Natural killer cell (primary cell): Measurements from ENCODE around the gene TTBK1. TPM values are rescaled to one million over a fixed set of nuclear protein-coding genes. Genes with fewer than 3 reads are reported as not detected.
A peak's percentile ranks its signal among the peaks of the same experiment; 100 is the strongest.

ENCODE experiments used
- ATAC-seq, 3 donors: fragments of 150-1000 bp in 2 of 3; fragments of 200-7000 bp in 1 of 3; cut with Tn5 transposase; 1 replicate in 1 of 3; 2 replicates in 2 of 3; pipeline ENCODE4 v1.10.0; 2021; ENCODE audit warnings: mild to moderate bottlenecking in 2 of 3, moderate library complexity in 2 of 3
- DNase-seq, 2 donors: peaks; one replicate each; pipeline versions ENCODE4 v3.0.0 to v3.0.0-alpha.2; 2013 to 2021; ENCODE audit warnings: mixed read lengths in 1 of 2
- H3K27ac ChIP-seq: one replicate; pipeline ENCODE4 v1.5.1; 2013; ENCODE audit warnings: mild to moderate bottlenecking, low read length
- H3K27me3 ChIP-seq: one replicate; pipeline ENCODE4 v1.6.1; 2013; ENCODE audit warnings: low read length; ENCODE audit not compliant: control insufficient read depth, insufficient read depth
- H3K36me3 ChIP-seq: one replicate; pipeline ENCODE4 v1.6.1; 2013; ENCODE audit warnings: low read length; ENCODE audit not compliant: control insufficient read depth, insufficient read depth
- H3K4me1 ChIP-seq: one replicate; pipeline ENCODE4 v1.6.1; 2013; ENCODE audit warnings: low read length; ENCODE audit not compliant: control insufficient read depth, insufficient read depth
- H3K4me3 ChIP-seq: one replicate; pipeline ENCODE4 v1.5.1; 2013; ENCODE audit warnings: low read length
- H3K9me3 ChIP-seq: one replicate; pipeline ENCODE4 v1.6.1; 2013; ENCODE audit warnings: low read length; ENCODE audit not compliant: control insufficient read depth, insufficient read depth
- H3K27ac Mint-ChIP-seq, 2 donors: one replicate each; pipeline ENCODE4 v1.8.0; 2022; ENCODE audit warnings: mild to moderate bottlenecking in 2 of 2, mixed read lengths in 2 of 2, moderate library complexity in 1 of 2
- H3K27me3 Mint-ChIP-seq, 2 donors: one replicate each; pipeline ENCODE4 v1.8.0; 2022; ENCODE audit warnings: low read depth in 2 of 2, mixed read lengths in 2 of 2
- H3K36me3 Mint-ChIP-seq: one replicate; pipeline ENCODE4 v1.8.0; 2022; ENCODE audit warnings: mixed read lengths
- H3K4me1 Mint-ChIP-seq, 2 donors: one replicate each; pipeline ENCODE4 v1.8.0; 2022; ENCODE audit warnings: mixed read lengths in 2 of 2
- H3K4me3 Mint-ChIP-seq: one replicate; pipeline ENCODE4 v1.8.0; 2022; ENCODE audit warnings: mild to moderate bottlenecking, moderate library complexity, mixed read lengths
- H3K9me3 Mint-ChIP-seq, 2 donors: one replicate each; pipeline ENCODE4 v1.8.0; 2022; ENCODE audit warnings: mixed read lengths in 2 of 2
- WGBS: methylation state at CpG from one replicate; pipeline ENCODE4 v1.1.7; 2013; ENCODE audit warnings: missing lambda C conversion rate; ENCODE audit not compliant: insufficient coverage; 5-methylcytosine and 5-hydroxymethylcytosine counted together
- intact Hi-C: fragments of 100-400 bp; cut with micrococcal nuclease; formaldehyde crosslinking; loops from one replicate; pipeline ENCODE4 v1.14.2; 2022
- total RNA-seq, 4 donors: library from RNA; stranded (reverse); fragments of 120-200 nt in 1 of 4; gene quantifications; one replicate each; pipeline versions ENCODE4 v1.2.3 to v1.2.4, GENCODE V29; 2013 to 2022
- TF ChIP-seq, protein P1 (sequence below): fragments of 200-600 bp; IDR thresholded peaks from one replicate; pipeline ENCODE4 v1.8.0; 2022; ENCODE audit warnings: antibody characterized with exemption

The TTBK1 gene
- total RNA-seq, 3 donors from 2014 or later (not counting 1 experiment from before 2014, with no cell fraction given): 0.07 TPM; not detected in 2

DNA sequence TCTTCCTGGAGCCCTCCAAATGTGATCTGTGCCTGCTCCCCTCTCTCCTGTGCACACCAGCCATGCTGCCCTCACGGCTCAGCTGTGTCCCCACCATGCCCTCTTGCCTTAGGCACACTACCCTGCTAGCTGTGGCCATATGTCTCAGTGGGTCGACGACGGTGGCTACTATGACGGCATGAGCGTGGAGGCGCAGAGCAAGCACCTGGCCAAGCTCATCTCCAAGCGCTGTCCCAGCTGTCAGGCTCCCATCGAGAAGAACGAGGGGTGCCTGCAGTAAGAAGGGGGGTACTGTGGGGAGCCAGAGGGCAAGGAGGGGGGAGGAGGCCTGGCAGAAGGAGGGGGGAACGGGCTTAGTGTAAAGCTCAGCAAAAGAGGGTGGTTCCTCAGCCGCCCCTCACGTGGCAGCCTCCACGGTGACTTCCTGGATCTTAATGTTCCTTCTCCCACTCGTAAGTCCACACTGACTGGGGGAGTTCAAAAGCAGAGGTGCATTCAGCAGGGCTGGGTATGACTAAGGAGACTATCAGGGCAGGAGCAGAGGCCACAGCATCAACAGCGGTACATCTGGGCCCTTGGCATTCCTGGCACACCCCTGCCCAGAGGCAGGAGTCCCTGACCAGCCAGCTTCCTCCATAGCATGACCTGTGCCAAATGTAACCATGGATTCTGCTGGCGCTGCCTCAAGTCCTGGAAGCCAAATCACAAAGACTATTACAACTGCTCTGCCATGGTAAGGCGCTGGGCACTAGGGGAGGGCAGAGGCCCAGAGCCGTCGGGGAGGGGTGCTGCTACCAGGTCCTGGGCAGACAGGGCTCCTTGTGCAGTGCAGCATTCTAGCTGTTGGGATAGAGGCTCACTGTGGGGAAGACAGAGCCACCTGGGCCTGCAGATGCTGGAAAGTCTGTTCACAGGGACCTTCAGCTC, 22.0 kb upstream of the TTBK1 start:
- Histone ChIP-seq H3K9me3 (no peaks in the 10 kb centered on the region), H3K36me3 (peaks cover 17% of the 10 kb centered on the region), H3K4me3 (no peak overlapping the region), H3K27me3 (no peaks in the 10 kb centered on the region), H3K4me1 (peaks cover 23% of the 10 kb centered on the region), H3K27ac (no peak overlapping the region)
- intact Hi-C loops: no loop called here
- TF ChIP-seq, protein P1, sequence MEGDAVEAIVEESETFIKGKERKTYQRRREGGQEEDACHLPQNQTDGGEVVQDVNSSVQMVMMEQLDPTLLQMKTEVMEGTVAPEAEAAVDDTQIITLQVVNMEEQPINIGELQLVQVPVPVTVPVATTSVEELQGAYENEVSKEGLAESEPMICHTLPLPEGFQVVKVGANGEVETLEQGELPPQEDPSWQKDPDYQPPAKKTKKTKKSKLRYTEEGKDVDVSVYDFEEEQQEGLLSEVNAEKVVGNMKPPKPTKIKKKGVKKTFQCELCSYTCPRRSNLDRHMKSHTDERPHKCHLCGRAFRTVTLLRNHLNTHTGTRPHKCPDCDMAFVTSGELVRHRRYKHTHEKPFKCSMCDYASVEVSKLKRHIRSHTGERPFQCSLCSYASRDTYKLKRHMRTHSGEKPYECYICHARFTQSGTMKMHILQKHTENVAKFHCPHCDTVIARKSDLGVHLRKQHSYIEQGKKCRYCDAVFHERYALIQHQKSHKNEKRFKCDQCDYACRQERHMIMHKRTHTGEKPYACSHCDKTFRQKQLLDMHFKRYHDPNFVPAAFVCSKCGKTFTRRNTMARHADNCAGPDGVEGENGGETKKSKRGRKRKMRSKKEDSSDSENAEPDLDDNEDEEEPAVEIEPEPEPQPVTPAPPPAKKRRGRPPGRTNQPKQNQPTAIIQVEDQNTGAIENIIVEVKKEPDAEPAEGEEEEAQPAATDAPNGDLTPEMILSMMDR: no peak
- H3K27ac Mint-ChIP-seq: peak overlapping the region in 1 of 2 donors; percentile 72
- no peak overlapping the region for H3K4me3 Mint-ChIP-seq
- H3K27me3 Mint-ChIP-seq: no peaks in the 10 kb centered on the region
- ATAC-seq (no peak), DNase-seq (no peak)
- peaks cover 10% of the 10 kb centered on the region in 2 donors for H3K4me1 Mint-ChIP-seq
- no peaks in the 10 kb centered on the region for H3K9me3 Mint-ChIP-seq
- H3K36me3 Mint-ChIP-seq: peaks cover 4% of the 10 kb centered on the region
- WGBS: 93% methylated on average over 20 of the region's 20 CpGs

DNA sequence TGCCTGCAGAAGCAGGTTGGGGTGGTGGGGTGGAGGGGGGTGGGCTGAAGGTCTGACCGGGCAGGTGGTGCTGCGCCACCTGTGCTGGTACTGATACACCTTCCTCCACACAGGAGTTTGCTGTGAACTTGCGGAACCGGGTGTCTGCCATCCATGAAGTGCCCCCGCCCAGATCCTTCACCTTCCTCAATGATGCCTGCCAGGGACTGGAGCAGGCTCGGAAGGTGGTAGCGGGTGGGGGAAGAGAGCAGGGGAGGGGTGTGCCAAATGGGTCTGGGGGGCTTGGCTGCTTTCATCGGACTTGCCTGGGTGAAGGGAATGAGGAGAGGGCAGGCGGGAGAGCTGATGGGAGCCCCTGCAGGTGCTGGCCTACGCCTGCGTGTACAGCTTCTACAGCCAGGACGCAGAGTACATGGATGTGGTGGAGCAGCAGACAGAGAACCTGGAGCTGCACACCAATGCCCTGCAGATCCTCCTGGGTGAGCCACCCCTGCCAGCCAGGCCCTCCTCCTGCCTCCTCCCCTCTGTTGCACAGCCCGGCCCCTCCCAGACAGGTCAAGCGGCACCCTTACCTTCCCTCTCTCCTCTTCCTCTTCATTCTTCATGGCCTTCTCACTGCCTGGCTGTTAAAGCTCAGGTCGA, 20.7 kb upstream of the TTBK1 start:
- peaks cover 10% of the 10 kb centered on the region for H3K36me3 ChIP-seq
- peaks cover 23% of the 10 kb centered on the region for H3K4me1 ChIP-seq
- intact Hi-C loops: no loop called here
- no peak for ATAC-seq
- WGBS: 90% methylated on average over 15 of the region's 15 CpGs
- no peak overlapping the region for H3K4me3 ChIP-seq
- TF ChIP-seq, protein P1: no peak
- no peak overlapping the region for H3K4me3 Mint-ChIP-seq
- H3K27me3 ChIP-seq: no peaks in the 10 kb centered on the region
- peak in 1 of 2 donors; percentile 25 for DNase-seq
- no peak overlapping the region for H3K27ac ChIP-seq
- peaks cover 10% of the 10 kb centered on the region in 2 donors for H3K4me1 Mint-ChIP-seq
- H3K27me3 Mint-ChIP-seq: no peaks in the 10 kb centered on the region
- no peaks in the 10 kb centered on the region for H3K36me3 Mint-ChIP-seq
- no peaks in the 10 kb centered on the region for H3K9me3 Mint-ChIP-seq
- no peaks in the 10 kb centered on the region for H3K9me3 ChIP-seq
- peak overlapping the region; percentile 14 to 72 for H3K27ac Mint-ChIP-seq

DNA sequence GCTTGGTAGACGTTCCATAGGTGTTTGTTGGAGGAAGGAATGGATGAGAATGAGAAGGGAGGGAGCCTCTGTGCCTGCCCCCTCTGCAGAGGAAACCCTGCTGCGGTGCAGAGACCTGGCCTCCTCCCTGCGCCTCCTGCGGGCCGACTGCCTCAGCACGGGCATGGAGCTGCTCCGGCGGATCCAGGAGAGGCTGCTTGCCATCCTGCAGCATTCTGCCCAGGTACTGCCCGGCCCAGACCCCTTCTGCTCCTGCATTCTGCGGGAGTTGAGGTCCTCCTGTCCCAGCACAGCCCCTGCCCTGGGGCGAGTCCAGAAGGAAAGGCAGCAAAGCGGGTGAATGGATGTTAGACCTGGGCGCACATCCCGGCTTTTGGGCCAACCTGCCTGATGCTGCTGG, 20.1 kb upstream of the TTBK1 start:
- TF ChIP-seq, protein P1: no peak

More for the DNA sequence above, 20.1 kb upstream of the TTBK1 start:
- Mint-ChIP-seq H3K36me3 (no peaks in the 10 kb centered on the region), H3K27me3 (no peaks in the 10 kb centered on the region), H3K9me3 (no peaks in the 10 kb centered on the region), H3K27ac (peak overlapping the region; percentile 14 to 72), H3K4me1 (peaks cover 10% of the 10 kb centered on the region in 2 donors), H3K4me3 (no peak overlapping the region)
- peak in 1 of 2 donors; percentile 26 for DNase-seq
- H3K36me3 ChIP-seq: peaks cover 8% of the 10 kb centered on the region
- H3K27me3 ChIP-seq: no peaks in the 10 kb centered on the region
- H3K9me3 ChIP-seq: no peaks in the 10 kb centered on the region
- intact Hi-C loops: no loop called here
- H3K4me1 ChIP-seq: peaks cover 26% of the 10 kb centered on the region
- H3K27ac ChIP-seq: peak overlapping the region; percentile 90
- no peak overlapping the region for H3K4me3 ChIP-seq
- WGBS: 96% methylated on average over 14 of the region's 14 CpGs
- no peak for ATAC-seq
